Natural killer cell treated with Interleukin-12 subunit alpha and Interleukin-12 subunit beta and Interleukin-15 and Interleukin-18, amount 100 ng/mL, for 72 hours (primary cell): Measurements from ENCODE around the gene CACTIN. TPM values are rescaled to one million over a fixed set of nuclear protein-coding genes. Genes with fewer than 3 reads are reported as not detected.
"Not testable (repeated sequence)": the region's sequence is repeated elsewhere in the genome, so short reads cannot be mapped to it uniquely, and the experiment has no call there.

Experiments
- ATAC-seq, 2 donors: fragments of 150-1000 bp; cut with Tn5 transposase in 1 of 2; sonication (Bioruptor Pico), chemical (Tn5 transposase) in 1 of 2; 2 replicates each; pipeline ENCODE4 v1.10.0; 2021
- DNase-seq: peaks from one replicate; pipeline ENCODE4 v3.0.0; 2022; ENCODE audit warnings: low spot score
- H3K27ac Mint-ChIP-seq, 2 donors: 1 replicate in 1 of 2; 2 replicates in 1 of 2; pipeline ENCODE4 v1.8.0; 2022; ENCODE audit warnings: mixed read lengths in 2 of 2, mild to moderate bottlenecking in 1 of 2, moderate library complexity in 1 of 2
- H3K27me3 Mint-ChIP-seq, 2 donors: 1 replicate in 1 of 2; 2 replicates in 1 of 2; pipeline ENCODE4 v1.8.0; 2022; ENCODE audit warnings: mixed read lengths in 2 of 2
- H3K36me3 Mint-ChIP-seq: one replicate; pipeline ENCODE4 v1.8.0; 2022; ENCODE audit warnings: mixed read lengths
- H3K4me1 Mint-ChIP-seq, 2 donors: 1 replicate in 1 of 2; 2 replicates in 1 of 2; pipeline ENCODE4 v1.8.0; 2022; ENCODE audit warnings: low read depth in 2 of 2, mixed read lengths in 2 of 2, mild to moderate bottlenecking in 1 of 2
- H3K4me3 Mint-ChIP-seq: one replicate; pipeline ENCODE4 v1.8.0; 2022; ENCODE audit warnings: mixed read lengths
- H3K9me3 Mint-ChIP-seq: 2 replicates; pipeline ENCODE4 v1.8.0; 2022; ENCODE audit warnings: mixed read lengths
- total RNA-seq, 2 donors: library from RNA; stranded (reverse); gene quantifications; one replicate each; pipeline ENCODE4 v1.2.3, GENCODE V29; 2022

The CACTIN gene
- total RNA-seq, 2 donors from 2014 or later: 28.9 to 44.7 TPM

DNA sequence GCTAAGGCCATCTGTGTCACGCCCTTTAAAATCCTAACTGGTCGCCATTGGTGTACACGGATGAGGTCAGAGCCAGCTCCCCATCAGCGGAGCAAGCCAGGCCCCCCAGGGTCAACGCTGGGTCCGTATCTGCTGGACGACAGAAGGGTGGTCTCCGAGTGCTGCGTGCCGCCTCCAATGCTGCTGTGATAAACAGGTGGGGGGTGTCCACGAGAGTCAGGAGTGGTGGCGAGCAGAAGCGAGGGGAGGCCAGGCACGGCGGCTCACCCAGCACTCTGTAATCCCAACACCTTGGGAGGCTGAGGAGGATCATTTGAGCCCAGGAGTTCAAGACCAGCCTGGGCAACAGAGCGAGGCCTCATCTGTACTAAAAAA, 30.8 kb upstream of the CACTIN start:
- H3K9me3 Mint-ChIP-seq: no peaks in the 10 kb centered on the region
- H3K4me1 Mint-ChIP-seq: no peaks in the 10 kb centered on the region
- no peaks in the 10 kb centered on the region for H3K27me3 Mint-ChIP-seq
- DNase-seq: no peak
- H3K36me3 Mint-ChIP-seq: no peaks in the 10 kb centered on the region
- H3K4me3 Mint-ChIP-seq: no peak overlapping the region
- no peak overlapping the region for H3K27ac Mint-ChIP-seq
- no peak for ATAC-seq

DNA sequence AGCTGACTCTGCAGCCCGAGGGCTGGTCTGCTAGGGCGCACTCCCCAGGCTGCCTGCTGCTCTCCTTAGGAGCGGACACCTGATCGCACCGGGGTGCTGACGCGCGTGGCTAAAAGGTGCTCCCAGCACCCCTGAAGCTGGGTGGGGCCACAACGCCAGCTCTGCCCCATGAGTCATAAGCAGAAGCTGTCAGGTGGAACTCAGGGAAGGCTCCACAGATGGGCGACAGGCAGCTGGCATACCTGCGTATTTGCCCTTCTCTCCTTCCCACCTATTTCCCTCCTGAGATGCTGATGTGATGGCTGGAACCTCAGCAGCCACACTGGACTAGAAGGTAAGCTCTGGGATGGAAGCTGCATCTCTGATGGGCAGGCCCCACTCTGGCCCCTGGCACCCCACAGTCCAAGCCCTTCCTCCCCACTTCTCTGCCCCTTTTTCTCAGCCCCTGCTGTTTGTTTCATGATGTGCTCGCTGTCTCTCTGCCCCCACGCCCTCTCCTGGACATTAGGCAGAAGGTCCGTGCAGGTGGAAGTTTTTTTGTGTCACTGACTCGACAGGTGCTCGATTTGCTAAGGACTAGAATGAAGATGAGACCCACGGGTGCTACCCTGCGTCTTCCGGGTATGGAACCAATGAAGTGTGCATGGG, 30.3 kb upstream of the CACTIN start:
- Mint-ChIP-seq H3K4me3 (no peak overlapping the region), H3K9me3 (no peaks in the 10 kb centered on the region), H3K4me1 (no peaks in the 10 kb centered on the region), H3K27ac (no peak overlapping the region), H3K36me3 (no peaks in the 10 kb centered on the region), H3K27me3 (no peaks in the 10 kb centered on the region)
- ATAC-seq: no peak
- no peak for DNase-seq

DNA sequence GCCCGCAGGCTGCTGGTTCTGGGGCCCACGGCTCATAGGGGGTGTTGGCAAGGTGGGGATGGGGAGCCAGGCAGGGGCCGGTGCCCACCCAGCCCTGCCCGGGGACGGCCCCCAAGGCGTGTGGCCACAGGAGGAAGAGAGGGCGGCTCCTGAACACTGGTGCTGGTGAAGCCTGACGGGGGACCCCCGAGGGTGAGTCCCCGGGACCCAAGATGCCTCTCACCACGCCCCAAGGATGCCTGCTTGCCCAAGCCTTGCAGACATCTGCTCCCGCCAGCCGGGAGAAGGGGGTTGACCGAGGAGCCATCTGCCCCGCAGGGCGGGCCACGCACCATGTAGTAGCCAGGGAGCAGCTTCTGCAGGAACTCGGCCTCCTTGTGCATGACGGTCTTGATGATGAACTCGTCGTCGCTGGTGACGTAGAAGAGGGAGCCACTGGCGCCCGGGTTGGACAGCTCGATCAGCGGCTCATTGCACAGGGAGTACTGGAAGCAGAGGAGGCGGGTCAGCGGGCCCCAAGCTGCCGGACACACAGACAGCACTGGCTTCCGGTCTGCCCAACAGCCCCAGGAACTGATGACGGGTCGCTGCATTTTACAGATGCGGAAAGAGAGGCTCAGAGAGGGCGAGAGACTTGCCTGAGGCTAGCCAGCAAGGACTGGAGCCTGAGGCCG, 29.6 kb upstream of the CACTIN start:
- Mint-ChIP-seq H3K27ac (no peak overlapping the region), H3K4me3 (no peak overlapping the region), H3K9me3 (no peaks in the 10 kb centered on the region), H3K4me1 (no peaks in the 10 kb centered on the region), H3K27me3 (no peaks in the 10 kb centered on the region), H3K36me3 (no peaks in the 10 kb centered on the region)
- DNase-seq (no peak), ATAC-seq (peak in 1 of 2 donors; percentile 46)

DNA sequence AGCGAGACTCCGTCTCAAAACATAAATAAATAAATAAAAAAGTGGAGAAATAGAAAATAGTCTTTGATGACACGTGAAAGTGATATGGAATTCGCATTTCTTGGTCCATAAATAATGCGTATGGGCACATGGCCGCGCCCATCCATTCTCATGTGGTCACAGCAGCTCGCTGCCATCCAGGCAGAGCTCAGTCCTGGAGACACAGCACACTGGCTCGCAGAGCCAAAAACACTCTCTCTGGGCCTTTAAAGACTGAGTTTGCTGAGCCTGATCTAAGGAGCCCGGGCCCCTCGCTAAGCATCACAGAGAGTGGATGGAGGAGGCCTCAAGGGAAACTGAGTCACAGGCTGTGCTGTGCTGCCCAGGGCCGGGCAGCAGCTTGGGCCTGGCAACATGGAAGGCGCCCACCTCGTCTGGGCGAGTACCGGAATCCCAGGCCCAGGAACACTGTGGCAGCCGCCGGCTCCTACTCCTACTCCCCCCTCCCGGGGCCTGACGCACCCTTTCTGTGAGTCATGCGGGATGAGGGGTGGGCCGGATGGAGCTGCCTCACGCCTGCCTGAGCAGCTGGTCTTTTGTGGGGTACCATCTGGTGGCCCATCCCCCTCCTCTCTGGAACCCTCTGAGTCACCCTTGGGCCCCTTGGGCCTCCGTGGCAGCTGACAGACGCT, 28.9 kb upstream of the CACTIN start:
- H3K9me3 Mint-ChIP-seq: no peaks in the 10 kb centered on the region
- ATAC-seq: no peak
- H3K4me3 Mint-ChIP-seq: no peak overlapping the region
- no peak overlapping the region for H3K27ac Mint-ChIP-seq
- H3K27me3 Mint-ChIP-seq: no peaks in the 10 kb centered on the region
- no peak for DNase-seq
- no peaks in the 10 kb centered on the region for H3K4me1 Mint-ChIP-seq
- H3K36me3 Mint-ChIP-seq: no peaks in the 10 kb centered on the region

DNA sequence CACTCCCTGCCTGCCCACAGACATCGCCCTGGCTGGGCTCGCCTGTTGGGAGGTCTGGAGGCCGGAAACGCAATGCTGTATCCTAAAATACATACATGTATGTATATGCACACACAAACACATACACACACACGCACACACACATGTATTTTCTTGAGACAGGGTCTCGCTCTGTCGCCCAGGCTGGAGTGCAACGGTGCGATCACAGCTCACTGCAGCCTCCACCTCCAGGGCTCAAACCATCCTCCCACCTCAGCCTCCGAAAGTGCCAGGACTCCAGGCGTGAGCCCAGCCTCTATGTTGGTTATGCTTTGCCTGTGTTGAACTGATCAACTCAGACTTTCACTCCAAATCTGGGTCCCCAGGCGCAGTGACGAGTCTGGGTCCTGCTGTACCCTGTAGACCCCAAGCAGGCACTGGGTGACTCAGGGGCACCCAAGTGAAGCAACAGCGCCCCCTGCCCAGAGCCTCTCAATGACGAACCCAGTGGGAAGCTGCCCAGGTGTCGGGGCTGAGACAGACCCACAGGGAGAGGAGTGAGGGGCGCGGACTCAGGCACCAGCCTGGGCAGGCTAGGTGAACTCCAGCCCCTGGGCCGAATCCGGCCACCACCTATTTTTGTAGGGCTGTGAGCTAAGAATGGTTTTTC, 27.4 kb upstream of the CACTIN start:
- no peaks in the 10 kb centered on the region for H3K36me3 Mint-ChIP-seq
- no peaks in the 10 kb centered on the region for H3K27me3 Mint-ChIP-seq
- H3K27ac Mint-ChIP-seq: no peak overlapping the region
- no peak overlapping the region for H3K4me3 Mint-ChIP-seq
- ATAC-seq: no peak
- no peaks in the 10 kb centered on the region for H3K9me3 Mint-ChIP-seq
- DNase-seq: no peak
- H3K4me1 Mint-ChIP-seq: no peaks in the 10 kb centered on the region

DNA sequence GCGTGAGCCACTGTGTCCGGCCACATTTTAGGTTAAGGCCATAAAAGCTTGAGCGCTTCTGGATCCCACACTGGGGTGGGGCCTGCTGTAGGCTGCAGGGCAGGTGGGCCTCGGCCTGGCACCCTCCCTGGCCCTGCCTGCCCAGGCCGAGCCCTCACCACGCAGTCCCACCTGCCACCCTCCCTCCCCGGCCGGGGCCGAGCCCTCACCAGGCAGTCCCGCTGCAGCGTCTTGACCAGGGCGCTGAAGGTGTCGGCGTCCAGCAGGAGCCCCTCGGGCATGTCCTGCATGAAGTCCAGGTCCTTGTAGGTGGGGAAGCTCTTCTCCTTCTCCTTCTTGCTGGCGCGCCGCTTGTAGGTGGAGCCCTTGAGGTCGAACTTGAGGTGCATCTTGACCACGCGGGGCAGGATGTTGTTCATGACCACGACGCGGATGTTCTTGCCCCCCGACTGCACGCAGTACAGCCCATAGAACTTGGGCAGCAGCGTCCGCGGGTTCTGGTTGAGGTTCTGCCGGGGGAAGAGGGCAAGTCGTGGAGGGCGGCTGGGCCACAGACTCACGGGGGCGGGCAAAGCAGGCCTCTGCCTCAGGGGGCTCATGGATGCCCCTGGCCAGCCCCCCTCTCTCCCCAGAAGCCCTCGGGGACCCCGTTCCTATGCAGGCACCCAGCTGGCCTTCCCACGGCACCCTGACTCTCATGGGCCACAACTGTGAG, 26.6 kb upstream of the CACTIN start:
- Mint-ChIP-seq H3K27me3 (no peaks in the 10 kb centered on the region), H3K9me3 (no peaks in the 10 kb centered on the region)

DNA sequence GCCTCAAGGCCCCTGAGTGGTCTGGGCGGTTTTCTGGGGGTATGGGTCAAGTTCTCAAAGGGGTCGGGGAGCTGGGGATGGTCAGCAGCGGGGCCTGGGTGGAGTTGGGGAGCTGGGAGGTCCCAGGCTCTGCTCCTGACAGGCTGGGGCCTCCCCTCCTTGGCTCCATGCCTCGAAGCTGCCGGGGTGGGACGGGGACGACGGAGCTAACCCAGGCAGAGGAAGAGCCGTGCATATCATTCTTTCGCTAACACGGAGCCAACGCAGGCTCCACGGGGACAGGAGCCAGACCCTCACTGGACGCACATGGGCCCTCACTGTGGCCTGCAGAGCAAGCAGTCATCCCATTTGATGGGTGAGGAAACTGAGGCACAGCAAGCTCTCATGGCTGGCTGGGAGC, 25.8 kb upstream of the CACTIN start:
- ATAC-seq (no peak), DNase-seq (no peak)
- H3K4me1 Mint-ChIP-seq: no peaks in the 10 kb centered on the region
- no peaks in the 10 kb centered on the region for H3K27me3 Mint-ChIP-seq
- no peaks in the 10 kb centered on the region for H3K9me3 Mint-ChIP-seq
- H3K36me3 Mint-ChIP-seq: no peaks in the 10 kb centered on the region
- no peak overlapping the region for H3K4me3 Mint-ChIP-seq
- no peak overlapping the region for H3K27ac Mint-ChIP-seq

More for the DNA sequence above, 26.6 kb upstream of the CACTIN start:
- no peak for DNase-seq
- no peaks in the 10 kb centered on the region for H3K36me3 Mint-ChIP-seq
- no peak overlapping the region for H3K4me3 Mint-ChIP-seq
- peak in 1 of 2 donors; percentile 4 for ATAC-seq
- no peak overlapping the region for H3K27ac Mint-ChIP-seq
- no peaks in the 10 kb centered on the region for H3K4me1 Mint-ChIP-seq

DNA sequence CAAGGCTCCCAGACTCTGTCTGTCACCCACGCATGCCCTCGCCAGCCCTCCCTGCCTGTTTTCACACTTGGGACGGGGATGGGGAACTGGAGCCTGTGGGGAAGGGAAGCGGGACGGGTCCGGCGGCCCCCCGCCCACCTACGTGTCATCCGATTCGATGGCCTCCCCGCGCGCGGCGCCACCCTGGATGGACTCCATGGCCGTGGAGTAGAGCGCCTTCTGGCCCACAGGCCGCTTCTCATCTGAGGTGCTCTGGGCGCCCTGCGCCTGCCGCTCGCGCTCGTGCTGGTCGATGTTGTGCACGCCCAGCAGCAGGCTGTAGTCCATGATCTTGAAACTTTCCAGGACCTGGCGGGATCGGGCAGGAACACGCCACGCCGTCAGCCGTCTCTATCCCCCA, 25.1 kb upstream of the CACTIN start:
- no peaks in the 10 kb centered on the region for H3K27me3 Mint-ChIP-seq
- H3K4me1 Mint-ChIP-seq: no peaks in the 10 kb centered on the region
- no peak overlapping the region for H3K4me3 Mint-ChIP-seq
- DNase-seq: no peak
- peak in 1 of 2 donors; percentile 25 for ATAC-seq
- H3K9me3 Mint-ChIP-seq: no peaks in the 10 kb centered on the region
- H3K27ac Mint-ChIP-seq: no peak overlapping the region
- no peaks in the 10 kb centered on the region for H3K36me3 Mint-ChIP-seq

DNA sequence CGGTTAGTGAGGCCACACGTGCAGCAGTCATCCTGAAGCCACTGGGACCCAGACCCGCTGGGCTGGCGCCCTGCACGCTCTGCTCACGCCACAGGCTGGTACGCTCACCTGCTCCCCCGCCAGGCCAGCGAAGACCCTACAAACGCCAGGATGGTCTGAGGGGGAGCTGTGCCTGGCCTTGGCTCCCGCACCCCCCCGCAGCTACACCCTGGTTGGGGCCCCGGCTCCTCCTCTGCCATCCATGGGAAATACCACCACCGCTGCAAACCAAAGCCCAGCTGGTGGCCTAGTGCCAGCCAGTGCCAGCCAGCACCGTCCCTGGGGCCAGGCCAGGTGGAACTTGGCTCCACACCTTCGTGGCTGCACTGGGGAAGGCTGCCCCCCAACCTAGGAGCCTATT, 23.3 kb upstream of the CACTIN start:
- Mint-ChIP-seq H3K27me3 (no peaks in the 10 kb centered on the region), H3K27ac (no peak overlapping the region)

DNA sequence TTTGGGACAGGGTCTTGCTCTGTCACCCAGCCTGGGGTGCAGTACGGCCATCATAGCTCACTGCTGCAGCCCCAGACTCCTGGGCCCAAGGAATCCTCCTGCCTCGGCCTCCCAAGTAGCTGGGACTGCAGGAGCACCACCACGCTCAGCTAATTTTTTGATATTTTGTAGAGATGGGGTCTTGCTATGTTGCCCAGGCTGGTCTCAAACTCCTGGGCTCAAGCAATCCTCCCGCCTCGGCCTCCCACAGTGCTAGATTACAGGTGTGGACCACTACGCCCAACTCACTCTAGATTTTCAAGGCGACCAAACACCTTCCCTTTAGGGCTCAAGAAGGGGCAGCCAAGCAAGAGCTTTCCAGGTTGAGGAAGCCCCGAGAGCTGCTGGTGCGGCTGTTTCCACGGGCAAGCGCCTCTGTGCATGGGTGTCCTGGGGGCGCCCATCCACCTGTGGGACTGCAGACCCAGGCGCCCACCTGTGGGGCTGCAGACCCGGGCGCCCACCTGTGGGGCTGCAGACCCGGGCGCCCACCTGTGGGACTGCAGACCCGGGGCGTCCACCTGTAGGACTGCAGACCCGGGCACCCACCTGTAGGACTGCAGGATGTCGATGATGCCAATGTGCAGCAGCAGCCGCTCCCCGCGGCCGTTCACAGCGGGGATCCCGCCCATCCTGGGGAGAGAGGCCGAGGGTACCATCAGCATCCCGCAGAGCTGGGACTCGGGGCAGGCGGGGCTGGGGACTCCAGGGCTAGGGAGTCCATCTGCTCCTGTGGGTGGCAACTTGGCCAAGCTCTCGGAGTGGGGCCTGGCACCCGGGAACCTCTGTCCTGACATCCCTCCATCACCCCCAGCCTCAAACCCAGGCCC, 21.7 kb upstream of the CACTIN start:
- Mint-ChIP-seq H3K4me3 (no peak overlapping the region), H3K4me1 (no peaks in the 10 kb centered on the region)
- no peak for ATAC-seq

More for the DNA sequence above, 23.3 kb upstream of the CACTIN start:
- DNase-seq (no peak), ATAC-seq (no peak)
- Mint-ChIP-seq H3K9me3 (no peaks in the 10 kb centered on the region), H3K4me1 (no peaks in the 10 kb centered on the region), H3K36me3 (no peaks in the 10 kb centered on the region), H3K4me3 (no peak overlapping the region)

DNA sequence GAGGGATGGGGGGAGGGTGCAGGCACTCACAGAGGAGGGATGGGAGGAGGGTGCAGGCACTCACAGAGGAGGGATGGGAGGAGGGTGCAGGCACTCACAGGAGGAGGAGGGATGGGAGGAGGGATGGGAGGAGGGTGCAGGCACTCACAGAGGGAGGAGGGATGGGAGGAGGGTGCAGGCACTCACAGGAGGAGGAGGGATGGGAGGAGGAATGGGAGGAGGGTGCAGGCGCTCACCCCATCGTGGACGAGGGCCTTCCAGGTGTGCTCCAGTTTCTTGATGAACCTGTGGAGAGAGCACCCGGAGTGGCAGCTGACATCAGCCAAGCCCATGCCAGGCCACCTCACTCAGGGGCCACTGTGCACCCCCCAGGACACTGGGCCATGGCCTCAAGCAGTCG, 20.5 kb upstream of the CACTIN start:
- not testable (repeated sequence) for H3K9me3 Mint-ChIP-seq

More for the DNA sequence above, 21.7 kb upstream of the CACTIN start:
- H3K27me3 Mint-ChIP-seq: no peaks in the 10 kb centered on the region
- H3K36me3 Mint-ChIP-seq: no peaks in the 10 kb centered on the region
- no peak for DNase-seq
- H3K27ac Mint-ChIP-seq: no peak overlapping the region
- H3K9me3 Mint-ChIP-seq: no peaks in the 10 kb centered on the region

DNA sequence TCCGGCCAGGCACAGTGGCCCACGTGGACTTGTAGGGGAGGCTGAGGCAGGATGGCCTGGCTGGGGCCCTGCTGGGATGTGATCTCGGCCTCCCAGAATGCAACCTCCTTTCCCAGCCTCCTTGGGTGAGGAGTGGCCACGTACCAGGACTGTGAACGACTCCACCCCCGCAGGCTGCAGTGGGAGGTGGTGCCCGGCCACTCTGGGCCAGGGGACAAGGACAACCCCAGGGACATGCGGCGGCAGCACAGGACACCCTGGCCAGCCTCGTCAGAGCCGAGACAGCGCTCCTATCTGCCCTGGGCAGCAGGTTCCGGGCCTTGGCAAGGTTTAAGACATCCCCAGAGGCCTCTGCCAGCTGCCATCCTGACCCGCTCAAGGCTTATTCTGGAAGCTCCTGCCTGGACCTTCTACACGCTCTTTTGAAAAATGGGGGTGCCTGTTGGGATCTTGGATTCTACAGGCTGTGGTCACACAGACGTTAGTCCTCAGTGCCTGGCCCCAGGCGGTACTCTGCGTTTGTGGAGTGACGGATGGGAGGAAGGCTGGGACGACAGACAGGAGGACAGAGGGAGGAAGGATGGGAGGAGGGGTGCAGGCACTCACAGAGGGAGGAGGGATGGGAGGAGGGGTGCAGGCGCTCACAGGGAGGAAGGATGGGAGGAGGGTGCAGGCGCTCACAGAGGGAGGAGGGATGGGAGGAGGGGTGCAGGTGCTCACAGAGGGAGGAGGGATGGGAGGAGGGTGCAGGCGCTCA, 19.9 kb upstream of the CACTIN start:
- Mint-ChIP-seq H3K27ac (no peak overlapping the region), H3K36me3 (no peaks in the 10 kb centered on the region), H3K4me3 (no peak overlapping the region), H3K9me3 (no peaks in the 10 kb centered on the region), H3K4me1 (no peaks in the 10 kb centered on the region), H3K27me3 (no peaks in the 10 kb centered on the region)
- DNase-seq (no peak), ATAC-seq (no peak)

More for the DNA sequence above, 20.5 kb upstream of the CACTIN start:
- ATAC-seq, H3K36me3 Mint-ChIP-seq, DNase-seq, H3K4me1 Mint-ChIP-seq, H3K27me3 Mint-ChIP-seq, H3K27ac Mint-ChIP-seq, H3K4me3 Mint-ChIP-seq: not testable (repeated sequence)
